Cardiac septum (tissue), 1 donor: ENCODE measurements around the gene OR10J5. TPM values are rescaled to one million over a fixed set of nuclear protein-coding genes. Genes with fewer than 3 reads are reported as not detected.

Experiments used
- DNase-seq: peaks from one replicate; pipeline ENCODE4 v3.0.0-alpha.2; 2020; ENCODE audit warnings: low spot score
- intact Hi-C: fragments of 100-400 bp; cut with DNase I; formaldehyde crosslinking; loops from one replicate; pipeline ENCODE4 v1.14.0; 2022
- total RNA-seq: library from RNA; stranded (reverse); fragmentation: NEBNext Ultra II Directional; extraction: Animal tissue kit (Norgen Biotek cat#: 25700); gene quantifications from one replicate; pipeline ENCODE4 v1.2.1, GENCODE V29; 2021
- donor health status: DM: no; HTN: no; CAD: no.

Gene OR10J5
- total RNA-seq, 1 donor from 2014 or later: not detected

- intact Hi-C loops: no loop called here
- DNase-seq: no peak
These were observed 43.1 kb downstream of the OR10J5 start for GRCh38 chr1:159492575-159493323.

Other genes starting within 250 kb of the OR10J5 start
- 1.2 TPM for gene FCER1A, start 233.7 kb downstream of the OR10J5 start, total RNA-seq
- gene OR10J4, start 103.8 kb downstream of the OR10J5 start, total RNA-seq: not detected
- not detected for gene OR10J1, start 96.3 kb downstream of the OR10J5 start, total RNA-seq
- not detected for gene APCS, start 51.8 kb upstream of the OR10J5 start, total RNA-seq
- gene CRP, start 178.6 kb upstream of the OR10J5 start, total RNA-seq: not detected
- gene DUSP23, start 245.0 kb upstream of the OR10J5 start, total RNA-seq: 12.7 TPM